ENCODE measurements around the gene SUN2.

GRCh38 chr22:38795569-38795968 lies 39.8 kb upstream of the SUN2 start:
- TF ChIP-seq CTCF (IDR thresholded peaks at IDR 0.05) (no peak), EZH2 (IDR thresholded peaks at IDR 0.05; ENCODE audit: borderline replicate concordance, insufficient read depth, low read depth, low read length, poor library complexity, severe bottlenecking) (no peak)

All from B cell (primary cell).